Adrenal gland (tissue), 5 donors: ENCODE measurements around the gene PI3.

Experiments
- POLR2A ChIP-seq, 2 donors: fragments of 450-650 bp; IDR thresholded peaks; one replicate each; pipeline ENCODE4 v1.6.1; 2017; ENCODE audit warnings: antibody characterized with exemption in 2 of 2, mild to moderate bottlenecking in 2 of 2, moderate library complexity in 1 of 2
- TF ChIP-seq, protein P1 (sequence below), 6 experiments: fragments of 450-650 bp in 4 of 6; fragments of 200-600 bp in 2 of 6; sonication (generic) in 1 of 6; IDR thresholded peaks; 1 replicate in 5 of 6; 2 replicates in 1 of 6; pipeline versions ENCODE4 v1.5.1 to v1.8.0; 2016 to 2021; ENCODE audit warnings: antibody characterized with exemption in 6 of 6, mild to moderate bottlenecking in 2 of 6, moderate library complexity in 1 of 6
- donor health status: DM: no; HTN: no; CAD: no.

GRCh38 chr20:45193331-45193730 is 18.6 kb downstream of the PI3 start:
- TF ChIP-seq, protein P1, sequence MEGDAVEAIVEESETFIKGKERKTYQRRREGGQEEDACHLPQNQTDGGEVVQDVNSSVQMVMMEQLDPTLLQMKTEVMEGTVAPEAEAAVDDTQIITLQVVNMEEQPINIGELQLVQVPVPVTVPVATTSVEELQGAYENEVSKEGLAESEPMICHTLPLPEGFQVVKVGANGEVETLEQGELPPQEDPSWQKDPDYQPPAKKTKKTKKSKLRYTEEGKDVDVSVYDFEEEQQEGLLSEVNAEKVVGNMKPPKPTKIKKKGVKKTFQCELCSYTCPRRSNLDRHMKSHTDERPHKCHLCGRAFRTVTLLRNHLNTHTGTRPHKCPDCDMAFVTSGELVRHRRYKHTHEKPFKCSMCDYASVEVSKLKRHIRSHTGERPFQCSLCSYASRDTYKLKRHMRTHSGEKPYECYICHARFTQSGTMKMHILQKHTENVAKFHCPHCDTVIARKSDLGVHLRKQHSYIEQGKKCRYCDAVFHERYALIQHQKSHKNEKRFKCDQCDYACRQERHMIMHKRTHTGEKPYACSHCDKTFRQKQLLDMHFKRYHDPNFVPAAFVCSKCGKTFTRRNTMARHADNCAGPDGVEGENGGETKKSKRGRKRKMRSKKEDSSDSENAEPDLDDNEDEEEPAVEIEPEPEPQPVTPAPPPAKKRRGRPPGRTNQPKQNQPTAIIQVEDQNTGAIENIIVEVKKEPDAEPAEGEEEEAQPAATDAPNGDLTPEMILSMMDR (IDR thresholded peaks at IDR 0.05): no peak
- no peak for TF ChIP-seq POLR2A (IDR thresholded peaks at IDR 0.05)
